Neural crest cell (in vitro differentiated cells): ENCODE data around the gene KIF19. TPM values are rescaled to one million over a fixed set of nuclear protein-coding genes. Genes with fewer than 3 reads are reported as not detected.

Experiments
- DNase-seq: peaks from one replicate; pipeline ENCODE4 v3.0.0; 2021; ENCODE audit warnings: low read depth, mixed read lengths, low spot score
- H3K27ac Mint-ChIP-seq: one replicate; pipeline ENCODE4 v1.8.0; 2021; ENCODE audit warnings: mild to moderate bottlenecking, mixed read lengths; ENCODE audit not compliant: unreplicated experiment
- H3K27me3 Mint-ChIP-seq: 2 replicates; pipeline ENCODE4 v1.8.0; 2021; ENCODE audit warnings: low read depth, mild to moderate bottlenecking, mixed read lengths
- H3K36me3 Mint-ChIP-seq: 2 replicates; pipeline ENCODE4 v1.8.0; 2021; ENCODE audit warnings: low read depth, mild to moderate bottlenecking, mixed read lengths
- H3K4me1 Mint-ChIP-seq: 2 replicates; pipeline ENCODE4 v1.8.0; 2021; ENCODE audit warnings: mixed read lengths
- H3K4me3 Mint-ChIP-seq: one replicate; pipeline ENCODE4 v1.8.0; 2021; ENCODE audit warnings: mild to moderate bottlenecking, mixed read lengths
- H3K9me3 Mint-ChIP-seq: 2 replicates; pipeline ENCODE4 v1.8.0; 2021; ENCODE audit warnings: mixed read lengths
- total RNA-seq: library from RNA; stranded (reverse); gene quantifications from 2 replicates; pipeline ENCODE4 v1.2.1, GENCODE V29; 2021
- TF ChIP-seq, protein P1 (sequence below): fragments of 200-600 bp; sonication (generic); conservative IDR thresholded peaks from 2 replicates; pipeline ENCODE4 v1.5.0; 2021; ENCODE audit warnings: antibody characterized with exemption, mild to moderate bottlenecking

The KIF19 gene
- total RNA-seq, 1 donor from 2014 or later, result 0.63 TPM

DNA sequence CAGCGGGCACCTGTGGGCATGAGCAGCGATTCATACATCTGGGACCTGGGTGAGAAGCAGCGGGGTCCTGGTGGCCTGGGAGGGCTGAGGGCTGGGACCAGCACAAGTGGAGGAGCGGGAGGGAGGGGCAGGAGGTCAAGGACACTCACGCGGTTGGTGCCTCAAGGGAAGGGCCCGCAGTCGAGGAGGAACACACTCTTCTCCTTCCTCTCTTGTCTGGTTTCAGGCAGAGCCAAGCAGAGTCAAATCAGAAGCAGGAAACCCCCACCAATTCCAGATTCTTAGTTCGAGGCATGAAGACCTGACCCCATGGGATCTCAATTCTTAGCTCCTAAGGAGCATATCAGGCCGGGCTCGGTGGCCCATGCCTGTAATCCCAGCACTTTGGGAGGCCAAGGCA is 36.3 kb upstream of the KIF19 start:
- TF ChIP-seq, protein P1, sequence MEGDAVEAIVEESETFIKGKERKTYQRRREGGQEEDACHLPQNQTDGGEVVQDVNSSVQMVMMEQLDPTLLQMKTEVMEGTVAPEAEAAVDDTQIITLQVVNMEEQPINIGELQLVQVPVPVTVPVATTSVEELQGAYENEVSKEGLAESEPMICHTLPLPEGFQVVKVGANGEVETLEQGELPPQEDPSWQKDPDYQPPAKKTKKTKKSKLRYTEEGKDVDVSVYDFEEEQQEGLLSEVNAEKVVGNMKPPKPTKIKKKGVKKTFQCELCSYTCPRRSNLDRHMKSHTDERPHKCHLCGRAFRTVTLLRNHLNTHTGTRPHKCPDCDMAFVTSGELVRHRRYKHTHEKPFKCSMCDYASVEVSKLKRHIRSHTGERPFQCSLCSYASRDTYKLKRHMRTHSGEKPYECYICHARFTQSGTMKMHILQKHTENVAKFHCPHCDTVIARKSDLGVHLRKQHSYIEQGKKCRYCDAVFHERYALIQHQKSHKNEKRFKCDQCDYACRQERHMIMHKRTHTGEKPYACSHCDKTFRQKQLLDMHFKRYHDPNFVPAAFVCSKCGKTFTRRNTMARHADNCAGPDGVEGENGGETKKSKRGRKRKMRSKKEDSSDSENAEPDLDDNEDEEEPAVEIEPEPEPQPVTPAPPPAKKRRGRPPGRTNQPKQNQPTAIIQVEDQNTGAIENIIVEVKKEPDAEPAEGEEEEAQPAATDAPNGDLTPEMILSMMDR, result no peak
- no peaks in the 10 kb centered on the region for H3K27me3 Mint-ChIP-seq
- no peak overlapping the region for H3K27ac Mint-ChIP-seq
- H3K9me3 Mint-ChIP-seq, result no peaks in the 10 kb centered on the region
- no peak overlapping the region for H3K4me3 Mint-ChIP-seq
- peaks cover 20% of the 10 kb centered on the region for H3K4me1 Mint-ChIP-seq
- no peaks in the 10 kb centered on the region for H3K36me3 Mint-ChIP-seq
- DNase-seq, result no peak

DNA sequence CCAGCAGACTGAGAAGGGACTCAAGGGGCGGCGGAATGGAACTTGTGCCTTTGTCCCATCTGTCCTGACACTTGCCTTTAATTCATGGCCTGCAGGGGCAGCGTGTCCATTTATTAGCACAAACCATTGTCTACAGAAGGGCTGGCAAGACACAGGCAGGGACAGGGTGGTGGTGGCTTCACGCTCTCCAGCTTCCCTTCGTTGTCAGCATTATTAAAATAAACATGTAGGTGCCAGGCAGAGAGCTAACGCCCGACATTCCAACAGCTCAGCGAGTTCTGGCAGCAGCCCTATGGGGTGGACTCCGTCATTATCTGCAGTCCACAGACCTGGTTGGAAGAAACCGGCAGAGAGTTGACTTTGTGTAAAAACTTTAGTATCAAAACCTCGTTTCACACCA is 35.7 kb upstream of the KIF19 start:
- Mint-ChIP-seq H3K4me3 (no peak overlapping the region), H3K27ac (no peak overlapping the region), H3K9me3 (no peaks in the 10 kb centered on the region), H3K4me1 (peaks cover 15% of the 10 kb centered on the region), H3K36me3 (no peaks in the 10 kb centered on the region), H3K27me3 (no peaks in the 10 kb centered on the region)
- DNase-seq, result no peak
- TF ChIP-seq, protein P1, result no peak

DNA sequence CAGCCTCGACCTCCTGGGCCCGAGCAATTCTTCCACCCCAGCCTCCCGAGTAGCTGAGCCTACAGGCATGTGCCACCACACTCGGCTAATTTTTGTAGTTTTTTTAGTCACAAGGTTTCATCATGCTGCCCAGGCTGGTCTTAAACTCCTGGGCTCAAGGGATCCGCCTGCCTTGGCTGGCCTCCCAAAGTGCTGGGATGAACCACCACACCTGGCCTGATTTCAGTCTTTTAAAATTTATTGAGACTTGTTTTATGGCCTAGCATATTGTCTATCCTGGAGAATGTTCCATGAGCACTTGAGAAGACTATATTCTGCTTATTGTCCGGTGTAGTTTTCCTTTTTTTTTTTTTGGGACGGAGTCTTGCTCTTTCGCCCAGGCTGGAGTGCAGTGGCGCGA is 33.5 kb upstream of the KIF19 start:
- H3K4me3 Mint-ChIP-seq, result no peak overlapping the region
- no peaks in the 10 kb centered on the region for H3K27me3 Mint-ChIP-seq
- TF ChIP-seq, protein P1, result no peak
- H3K4me1 Mint-ChIP-seq, result peaks cover 26% of the 10 kb centered on the region
- no peak for DNase-seq
- H3K9me3 Mint-ChIP-seq, result no peaks in the 10 kb centered on the region
- H3K36me3 Mint-ChIP-seq, result no peaks in the 10 kb centered on the region
- no peak overlapping the region for H3K27ac Mint-ChIP-seq

DNA sequence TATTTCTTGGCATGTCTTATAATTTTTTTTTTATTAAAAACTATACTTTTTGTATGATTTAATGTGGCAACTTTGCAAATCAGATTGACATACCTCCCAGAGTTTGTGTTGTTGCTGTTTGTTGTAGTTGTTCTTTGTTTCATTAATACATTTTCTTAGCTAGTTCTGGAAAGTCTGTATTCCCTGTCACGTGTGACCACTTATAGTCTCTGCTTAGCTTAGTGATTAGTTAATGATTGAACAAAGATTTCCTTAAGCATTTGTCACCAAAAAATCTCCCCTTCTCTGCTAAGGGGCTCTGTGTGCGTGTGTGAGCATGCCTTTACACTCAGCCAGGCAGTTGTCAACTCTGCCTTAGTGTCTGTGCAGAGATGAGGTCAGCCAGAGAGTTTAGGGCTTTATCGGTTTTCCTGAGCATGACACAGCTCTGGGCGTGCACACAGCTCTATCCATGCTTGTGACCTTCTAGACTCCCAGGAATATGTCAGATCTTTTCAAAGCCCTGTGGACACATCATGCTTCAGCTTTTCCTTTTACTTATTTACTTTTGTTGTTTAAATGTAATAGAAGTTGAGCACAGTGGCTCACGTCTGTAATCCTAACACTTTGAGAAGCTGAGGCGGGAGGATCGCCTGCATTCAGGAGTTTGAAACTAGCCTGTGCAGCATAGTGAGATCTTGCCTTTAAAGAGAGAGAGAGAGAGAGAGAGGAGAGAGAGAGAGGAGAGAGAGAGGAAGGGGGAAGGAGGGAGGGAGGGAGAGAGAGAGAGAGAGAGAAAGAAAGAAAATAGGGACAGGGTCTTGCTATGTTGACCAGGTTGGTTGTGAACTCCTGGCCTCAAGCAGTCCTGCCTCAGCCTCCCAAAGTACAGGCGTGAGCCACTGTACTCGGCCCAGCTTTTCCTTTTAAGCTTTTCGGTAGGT is 30.1 kb upstream of the KIF19 start:
- Mint-ChIP-seq H3K9me3 (no peaks in the 10 kb centered on the region), H3K27ac (no peak overlapping the region), H3K4me1 (peaks cover 21% of the 10 kb centered on the region), H3K36me3 (no peaks in the 10 kb centered on the region), H3K4me3 (no peak overlapping the region), H3K27me3 (peaks cover 10% of the 10 kb centered on the region)
- TF ChIP-seq, protein P1, result no peak
- no peak for DNase-seq

DNA sequence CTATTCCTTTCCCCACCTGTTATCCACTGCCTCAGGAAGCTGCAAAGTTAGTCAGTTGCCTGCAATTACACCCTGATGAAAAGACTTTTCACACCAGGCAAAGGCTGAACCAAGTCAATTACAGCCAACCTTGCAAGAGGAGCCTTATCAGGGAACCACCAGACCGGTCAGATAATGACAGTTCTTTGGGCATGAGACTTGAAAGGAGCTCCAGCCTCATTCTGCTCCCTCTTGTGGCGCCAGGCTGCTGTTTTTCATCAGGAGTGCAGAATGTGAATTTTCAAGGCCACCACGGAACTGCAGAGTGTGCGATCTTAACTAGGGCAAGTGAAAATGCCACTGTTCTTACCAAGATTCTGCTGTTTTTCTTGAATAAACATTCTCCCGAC is 29.5 kb upstream of the KIF19 start:
- DNase-seq, result peak; percentile 60
- TF ChIP-seq, protein P1, result peak; percentile 68
- Mint-ChIP-seq H3K4me1 (peaks cover 21% of the 10 kb centered on the region), H3K27me3 (peaks cover 10% of the 10 kb centered on the region), H3K9me3 (no peaks in the 10 kb centered on the region), H3K27ac (no peak overlapping the region), H3K4me3 (no peak overlapping the region), H3K36me3 (no peaks in the 10 kb centered on the region)
